ENCODE results near the gene FRG2C.
"Not testable (repeated sequence)": the region's sequence is repeated elsewhere in the genome, so short reads cannot be mapped to it uniquely, and the experiment has no call there.

FRG2C gene

DNA sequence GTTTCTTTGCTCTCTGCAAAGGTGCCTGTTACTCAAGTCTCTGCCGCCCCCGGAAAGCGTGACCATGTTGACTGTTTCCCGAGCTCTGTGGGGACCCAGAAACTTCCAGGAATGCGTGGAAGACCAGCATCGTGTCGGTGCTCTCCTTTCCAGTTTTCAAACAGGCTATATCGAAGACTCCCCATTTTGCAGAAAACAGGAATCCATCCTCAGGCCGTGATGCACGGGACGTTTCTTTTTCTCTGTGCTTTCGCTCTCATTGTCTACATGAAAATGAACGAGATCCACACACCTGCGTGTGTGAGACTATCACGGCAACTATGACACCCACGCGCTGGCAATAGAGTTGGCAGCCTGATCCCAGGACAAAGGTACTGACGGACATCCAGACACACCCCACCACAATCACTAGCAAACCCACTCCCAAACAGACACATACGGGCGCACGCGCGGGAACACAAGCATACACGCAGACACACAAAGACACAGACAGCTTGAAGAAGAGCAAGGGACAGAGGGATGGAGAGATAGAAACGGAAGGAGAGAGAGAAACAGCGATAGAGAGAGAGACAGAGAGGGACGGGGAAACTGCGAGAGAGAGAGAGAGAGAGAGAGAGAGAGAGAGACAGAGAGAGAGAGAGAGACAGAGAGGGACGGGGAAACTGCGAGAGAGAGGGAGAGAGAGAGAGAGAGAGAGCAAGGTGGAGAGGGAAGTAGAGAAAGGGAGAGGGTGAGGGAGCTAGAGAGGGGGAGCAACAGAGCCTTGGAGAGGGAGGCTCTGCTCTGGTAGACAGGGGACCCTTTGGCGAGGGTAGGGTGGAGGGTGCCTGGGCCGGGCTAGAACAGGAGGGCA, 7.4 kb downstream of the FRG2C start:
- H3K36me3 ChIP-seq (ENCODE audit: control insufficient read depth, low read depth, low read length); H3K9me3 ChIP-seq (ENCODE audit: control insufficient read depth, low read depth, low read length); H3K4me1 ChIP-seq (ENCODE audit: control insufficient read depth, low read depth, low read length); H3K27ac ChIP-seq (ENCODE audit: low read length); H3K9ac ChIP-seq (ENCODE audit: low read length): not testable (repeated sequence)
- Histone ChIP-seq H3K4me3 (ENCODE audit: low read length) (peak overlapping the region; percentile 73), H3K27me3 (ENCODE audit: control insufficient read depth, insufficient read depth, low read length) (peaks cover 73% of the 10 kb centered on the region)

GRCh38 chr3:75672140-75672775, 8.1 kb downstream of the FRG2C start:
- not testable (repeated sequence) for H3K4me1 ChIP-seq (ENCODE audit: control insufficient read depth, low read depth, low read length); H3K36me3 ChIP-seq (ENCODE audit: control insufficient read depth, low read depth, low read length); H3K27ac ChIP-seq (ENCODE audit: low read length)
- H3K27me3 ChIP-seq (ENCODE audit: control insufficient read depth, insufficient read depth, low read length), result peaks cover 66% of the 10 kb centered on the region
- peak overlapping the region; percentile 73 for H3K4me3 ChIP-seq (ENCODE audit: low read length)
- H3K9me3 ChIP-seq (ENCODE audit: control insufficient read depth, low read depth, low read length), result peaks cover 11% of the 10 kb centered on the region
- peak overlapping the region; percentile 17 for H3K9ac ChIP-seq (ENCODE audit: low read length)

DNA sequence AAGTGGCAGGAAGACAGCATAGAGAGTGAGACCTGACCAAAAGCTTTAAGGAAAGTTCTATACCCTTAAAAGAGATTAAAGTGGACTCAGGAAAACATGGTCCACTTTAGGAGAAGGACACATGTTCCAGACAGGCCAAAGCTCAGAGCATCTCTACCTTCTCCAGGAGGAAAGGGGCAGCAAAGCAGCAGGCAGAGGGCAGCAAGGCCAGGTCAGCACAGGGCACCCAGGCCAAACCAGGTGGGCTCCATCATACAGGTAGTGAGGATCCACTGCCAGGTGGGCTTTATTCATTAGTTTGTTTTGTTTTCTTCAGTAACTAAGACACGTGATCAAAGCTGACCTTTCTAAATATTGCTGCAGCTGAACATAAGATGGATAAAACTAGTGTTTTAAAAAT, 19.8 kb downstream of the FRG2C start:
- H3K4me1 ChIP-seq (ENCODE audit: control insufficient read depth, low read depth, low read length); H3K36me3 ChIP-seq (ENCODE audit: control insufficient read depth, low read depth, low read length); H3K27ac ChIP-seq (ENCODE audit: low read length); H3K9ac ChIP-seq (ENCODE audit: low read length); H3K27me3 ChIP-seq (ENCODE audit: control insufficient read depth, insufficient read depth, low read length); H3K4me3 ChIP-seq (ENCODE audit: low read length); H3K9me3 ChIP-seq (ENCODE audit: control insufficient read depth, low read depth, low read length): not testable (repeated sequence)

- H3K27ac ChIP-seq (ENCODE audit: low read length), result no peak overlapping the region
- H3K9me3 ChIP-seq (ENCODE audit: control insufficient read depth, low read depth, low read length), result no peaks in the 10 kb centered on the region
- H3K4me1 ChIP-seq (ENCODE audit: control insufficient read depth, low read depth, low read length), result no peaks in the 10 kb centered on the region
- H3K4me3 ChIP-seq (ENCODE audit: low read length), result no peak overlapping the region
- no peaks in the 10 kb centered on the region for H3K36me3 ChIP-seq (ENCODE audit: control insufficient read depth, low read depth, low read length)
- no peaks in the 10 kb centered on the region for H3K27me3 ChIP-seq (ENCODE audit: control insufficient read depth, insufficient read depth, low read length)
- H3K9ac ChIP-seq (ENCODE audit: low read length), result no peak overlapping the region
Observed at GRCh38 chr3:75687323-75687722, 23.2 kb downstream of the FRG2C start.

GRCh38 chr3:75692061-75692460, 27.9 kb downstream of the FRG2C start:
- H3K4me3 ChIP-seq (ENCODE audit: low read length), result no peak overlapping the region
- no peaks in the 10 kb centered on the region for H3K4me1 ChIP-seq (ENCODE audit: control insufficient read depth, low read depth, low read length)
- H3K9me3 ChIP-seq (ENCODE audit: control insufficient read depth, low read depth, low read length), result peaks cover 7% of the 10 kb centered on the region
- H3K27me3 ChIP-seq (ENCODE audit: control insufficient read depth, insufficient read depth, low read length), result no peaks in the 10 kb centered on the region
- no peaks in the 10 kb centered on the region for H3K36me3 ChIP-seq (ENCODE audit: control insufficient read depth, low read depth, low read length)
- H3K9ac ChIP-seq (ENCODE audit: low read length), result no peak overlapping the region
- H3K27ac ChIP-seq (ENCODE audit: low read length), result no peak overlapping the region
